NCI-H1048 (cell line): ENCODE data around the gene MTRF1.

Experiments
- DNase-seq: peaks from one replicate; lab custom pipeline; 2025; lab: John Stamatoyannopoulos, UW

The MTRF1 gene

GRCh38 chr13:41263261-41263971, at the start of gene MTRF1:
MTRF1 (minus strand) TSS chr13:41263576; CDS start chr13:41260907, 2,669 bp downstream.
- DNase-seq, result peak; percentile 1

GRCh38 chr13:41313117-41313516, 49.7 kb upstream of the MTRF1 start:
- DNase-seq, result no peak

- DNase-seq, result no peak
Observed at GRCh38 chr13:41312176-41312500, 48.8 kb upstream of the MTRF1 start.

- no peak for DNase-seq
Observed at GRCh38 chr13:41311406-41312175, 48.2 kb upstream of the MTRF1 start.

GRCh38 chr13:41310963-41311405, 47.6 kb upstream of the MTRF1 start, which contains the start of gene NAA16:
NAA16 (plus strand) TSS chr13:41311267; CDS start chr13:41311529, 262 bp downstream.
- DNase-seq, result peak; percentile 0

GRCh38 chr13:41307884-41308640, 44.7 kb upstream of the MTRF1 start:
- no peak for DNase-seq

GRCh38 chr13:41306271-41307145, 43.1 kb upstream of the MTRF1 start:
- no peak for DNase-seq

GRCh38 chr13:41304551-41304950, 41.2 kb upstream of the MTRF1 start:
- no peak for DNase-seq

GRCh38 chr13:41302743-41303142, 39.4 kb upstream of the MTRF1 start:
- DNase-seq, result no peak

- DNase-seq, result no peak
Observed at GRCh38 chr13:41299316-41300094, 36.1 kb upstream of the MTRF1 start.

- DNase-seq, result no peak
Observed at GRCh38 chr13:41296879-41297646, 33.7 kb upstream of the MTRF1 start.

GRCh38 chr13:41295973-41296372, 32.6 kb upstream of the MTRF1 start:
- DNase-seq, result no peak

- no peak for DNase-seq
Observed at GRCh38 chr13:41294914-41295313, 31.5 kb upstream of the MTRF1 start.

- no peak for DNase-seq
Observed at GRCh38 chr13:41293272-41293671, 29.9 kb upstream of the MTRF1 start.

- DNase-seq, result no peak
Observed at GRCh38 chr13:41291246-41291645, 27.9 kb upstream of the MTRF1 start.

GRCh38 chr13:41289463-41289881, 26.1 kb upstream of the MTRF1 start:
- no peak for DNase-seq

GRCh38 chr13:41286370-41286769, 23.0 kb upstream of the MTRF1 start:
- no peak for DNase-seq

GRCh38 chr13:41284512-41285288, 21.3 kb upstream of the MTRF1 start:
- no peak for DNase-seq

GRCh38 chr13:41282129-41282571, 18.8 kb upstream of the MTRF1 start:
- DNase-seq, result no peak
